ENCODE measurements around the gene ZNF653. TPM values are rescaled to one million over a fixed set of nuclear protein-coding genes. Genes with fewer than 3 reads are reported as not detected.

ZNF653 gene
- total RNA-seq, 2 donors from 2014 or later, result 5.4 to 25.0 TPM

GRCh38 chr19:11451327-11451870 is 54.2 kb downstream of the ZNF653 start:
- TF ChIP-seq CTCF (IDR thresholded peaks at IDR 0.05), result no peak
- DNase-seq (ENCODE audit: low spot score) (no peak), ATAC-seq (ENCODE audit: insufficient number of reproducible peaks, low FRiP score, low read depth) (no peak)
- H3K36me3 ChIP-seq, result peaks cover 27% of the 10 kb centered on the region
- H3K4me3 ChIP-seq, result no peak overlapping the region
- no peaks in the 10 kb centered on the region for H3K4me1 ChIP-seq (ENCODE audit: control insufficient read depth in 1 of 2, low read depth in 2 of 2)
- no peaks in the 10 kb centered on the region for H3K9me3 ChIP-seq
- H3K27me3 ChIP-seq (replicated peaks; ENCODE audit: insufficient read depth), result no peaks in the 10 kb centered on the region
- H3K27ac ChIP-seq, result no peak overlapping the region

DNA sequence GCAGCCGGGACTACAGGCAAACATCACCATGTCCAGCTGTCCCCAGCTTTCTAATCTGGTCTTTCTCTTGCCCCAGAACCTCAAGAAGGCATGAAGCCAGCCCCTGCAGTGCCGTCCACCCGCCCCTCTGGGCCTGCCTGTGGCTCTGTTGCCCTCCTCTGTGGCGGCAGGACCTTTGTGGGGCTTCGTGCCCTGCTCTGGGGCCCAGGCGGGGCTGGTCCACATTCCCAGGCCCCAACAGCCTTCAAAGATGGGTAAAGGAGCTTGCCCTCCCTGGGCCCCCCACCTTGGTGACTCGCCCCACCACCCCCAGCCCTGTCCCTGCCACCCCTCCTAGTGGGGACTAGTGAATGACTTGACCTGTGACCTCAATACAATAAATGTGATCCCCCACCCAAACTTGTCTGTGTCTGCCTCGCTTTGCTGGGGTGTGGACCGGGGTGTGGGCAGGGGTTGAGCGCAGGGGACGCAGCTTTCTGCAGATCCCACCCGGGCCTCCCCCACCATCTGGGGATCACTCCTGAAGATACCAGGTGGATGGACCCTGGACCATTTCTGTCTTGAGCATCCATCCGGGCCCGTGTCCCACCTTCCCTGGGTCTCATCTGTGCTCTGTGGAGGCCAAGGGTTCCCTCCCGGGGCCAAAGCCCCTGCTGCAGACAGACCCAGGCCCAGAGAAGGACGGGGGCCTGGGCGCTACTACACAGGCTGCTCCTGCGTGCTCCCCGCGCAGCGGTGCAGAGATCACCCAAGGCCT is 54.9 kb downstream of the ZNF653 start:
- ATAC-seq (ENCODE audit: insufficient number of reproducible peaks, low FRiP score, low read depth), result no peak
- Histone ChIP-seq H3K4me3 (no peak overlapping the region), H3K4me1 (ENCODE audit: control insufficient read depth in 1 of 2, low read depth in 2 of 2) (no peaks in the 10 kb centered on the region), H3K27me3 (replicated peaks; ENCODE audit: insufficient read depth) (no peaks in the 10 kb centered on the region), H3K27ac (no peak overlapping the region), H3K36me3 (peaks cover 31% of the 10 kb centered on the region), H3K9me3 (no peaks in the 10 kb centered on the region)
- TF ChIP-seq CTCF (IDR thresholded peaks at IDR 0.05), result no peak
- DNase-seq (ENCODE audit: low spot score), result no peak

GRCh38 chr19:11448923-11449554 is 56.6 kb downstream of the ZNF653 start:
- Histone ChIP-seq H3K4me3 (no peak overlapping the region), H3K4me1 (ENCODE audit: control insufficient read depth in 1 of 2, low read depth in 2 of 2) (no peaks in the 10 kb centered on the region), H3K36me3 (peaks cover 41% of the 10 kb centered on the region)

GRCh38 chr19:11448410-11448809 is 57.2 kb downstream of the ZNF653 start:
- DNase-seq (ENCODE audit: low spot score), result no peak
- Histone ChIP-seq H3K9me3 (no peaks in the 10 kb centered on the region), H3K4me1 (ENCODE audit: control insufficient read depth in 1 of 2, low read depth in 2 of 2) (no peaks in the 10 kb centered on the region), H3K4me3 (no peak overlapping the region), H3K27me3 (replicated peaks; ENCODE audit: insufficient read depth) (no peaks in the 10 kb centered on the region), H3K27ac (no peak overlapping the region), H3K36me3 (peaks cover 41% of the 10 kb centered on the region)
- ATAC-seq (ENCODE audit: insufficient number of reproducible peaks, low FRiP score, low read depth), result no peak
- TF ChIP-seq CTCF (IDR thresholded peaks at IDR 0.05), result no peak

More at GRCh38 chr19:11448923-11449554, 56.6 kb downstream of the ZNF653 start:
- Histone ChIP-seq H3K9me3 (no peaks in the 10 kb centered on the region), H3K27ac (no peak overlapping the region), H3K27me3 (replicated peaks; ENCODE audit: insufficient read depth) (no peaks in the 10 kb centered on the region)
- ATAC-seq (ENCODE audit: insufficient number of reproducible peaks, low FRiP score, low read depth), result no peak
- no peak for DNase-seq (ENCODE audit: low spot score)
- TF ChIP-seq CTCF (IDR thresholded peaks at IDR 0.05), result no peak

Measured in thoracic aorta (tissue), 2 donors.